Measurements from ENCODE around the gene TFR2. TPM values are rescaled to one million over a fixed set of nuclear protein-coding genes. Genes with fewer than 3 reads are reported as not detected.
A peak's percentile ranks its signal among the peaks of the same experiment; 100 is the strongest.
"Not testable (repeated sequence)": the region's sequence is repeated elsewhere in the genome, so short reads cannot be mapped to it uniquely, and the experiment has no call there.

TFR2 gene
- total RNA-seq, 4 donors from 2014 or later = 0.17 to 0.32 TPM; not detected in 2

DNA sequence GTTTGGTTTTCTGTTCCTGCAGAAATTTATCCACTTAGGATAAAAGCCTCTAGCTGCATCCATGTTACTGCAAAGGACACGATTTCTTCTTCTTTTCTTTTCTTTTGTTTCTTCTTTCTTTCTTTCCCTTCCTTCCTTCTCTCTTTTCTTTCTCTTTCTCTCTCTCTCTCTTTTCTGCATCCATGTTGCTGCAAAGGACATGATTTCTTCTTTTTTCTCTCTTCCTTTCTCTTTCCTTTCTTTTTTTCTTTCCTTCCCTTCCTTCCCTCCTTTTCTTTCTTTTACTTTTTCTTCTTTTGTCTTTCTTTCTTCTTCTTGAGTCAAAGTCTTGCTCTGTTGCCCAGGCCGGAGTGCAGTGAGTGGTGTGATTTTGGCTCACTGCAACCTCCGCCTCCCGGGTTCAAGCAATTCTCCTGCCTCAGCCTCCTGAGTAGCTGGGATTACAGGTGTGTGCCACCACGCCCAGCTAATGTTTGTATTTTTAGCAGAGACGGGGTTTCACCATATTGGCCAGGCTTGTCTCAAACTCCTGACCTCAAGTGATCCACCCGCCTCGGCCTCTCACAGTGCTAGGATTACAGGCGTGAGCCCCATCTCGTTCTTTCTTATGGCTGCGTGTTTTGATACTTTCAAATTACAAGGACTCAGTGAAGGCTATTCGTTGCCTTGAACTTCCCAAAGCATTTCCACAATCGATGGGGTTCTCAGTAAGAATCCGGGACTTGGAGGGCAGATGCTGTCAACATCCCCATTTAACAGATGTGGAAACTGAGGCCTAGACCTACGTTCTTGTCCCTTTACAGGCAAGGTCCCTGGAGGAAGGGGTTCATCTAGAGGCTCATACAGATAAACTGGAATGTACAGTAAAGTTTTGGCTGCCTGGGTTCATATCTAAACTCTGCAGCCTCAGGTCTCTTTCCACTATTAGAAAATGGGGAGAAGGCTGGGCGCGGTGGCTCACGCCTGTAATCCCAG, 30.3 kb upstream of the TFR2 start:
- TF ChIP-seq EP300 (IDR thresholded peaks at IDR 0.05) (no peak), POLR2AphosphoS5 (IDR thresholded peaks at IDR 0.05) (no peak)
- no peak for DNase-seq (ENCODE audit: extremely low spot score)
- intact Hi-C loops (cut with DNase I) = loop anchor here (5.0 kb wide), 1 partner anchor 59 kb away; the partner anchor contains the start of gene MOSPD3
- Histone ChIP-seq H3K9me3 (no peaks in the 10 kb centered on the region), H3K4me3 (no peak overlapping the region), H3K27ac (replicated peaks in 1 of 4) (no peak overlapping the region), H3K27me3 (no peaks in the 10 kb centered on the region), H3K4me1 (peaks cover 12 to 25% (median 18%) of the 10 kb centered on the region in 4 donors), H3K36me3 (peaks cover 2 to 3% (median 3%) of the 10 kb centered on the region in 4 donors)
- 93% methylated on average over 18 of the region's 18 CpGs for WGBS

DNA sequence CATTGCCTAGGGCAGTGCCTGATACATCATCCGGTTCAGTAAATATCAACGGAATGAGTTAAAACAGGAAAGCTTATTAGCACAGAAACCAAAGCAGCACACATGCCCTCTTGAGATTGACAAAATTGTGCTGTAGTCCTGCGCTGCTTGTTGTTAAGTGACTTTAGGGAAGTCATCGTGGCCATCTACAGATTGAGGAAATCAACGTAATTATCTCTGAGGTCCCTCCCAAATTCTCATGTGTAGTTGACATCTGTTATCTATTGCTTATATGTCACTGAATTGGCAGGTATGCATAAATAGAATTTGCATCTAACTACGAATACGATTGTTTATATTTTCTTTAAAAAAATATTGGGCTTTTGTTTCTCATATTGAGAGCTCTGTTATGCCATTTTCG, 28.7 kb upstream of the TFR2 start:
- TF ChIP-seq POLR2AphosphoS5 (IDR thresholded peaks at IDR 0.05) (no peak), POLR2A (IDR thresholded peaks at IDR 0.05; ENCODE audit: low read depth) (no peak)
- TF ChIP-seq, protein P1, sequence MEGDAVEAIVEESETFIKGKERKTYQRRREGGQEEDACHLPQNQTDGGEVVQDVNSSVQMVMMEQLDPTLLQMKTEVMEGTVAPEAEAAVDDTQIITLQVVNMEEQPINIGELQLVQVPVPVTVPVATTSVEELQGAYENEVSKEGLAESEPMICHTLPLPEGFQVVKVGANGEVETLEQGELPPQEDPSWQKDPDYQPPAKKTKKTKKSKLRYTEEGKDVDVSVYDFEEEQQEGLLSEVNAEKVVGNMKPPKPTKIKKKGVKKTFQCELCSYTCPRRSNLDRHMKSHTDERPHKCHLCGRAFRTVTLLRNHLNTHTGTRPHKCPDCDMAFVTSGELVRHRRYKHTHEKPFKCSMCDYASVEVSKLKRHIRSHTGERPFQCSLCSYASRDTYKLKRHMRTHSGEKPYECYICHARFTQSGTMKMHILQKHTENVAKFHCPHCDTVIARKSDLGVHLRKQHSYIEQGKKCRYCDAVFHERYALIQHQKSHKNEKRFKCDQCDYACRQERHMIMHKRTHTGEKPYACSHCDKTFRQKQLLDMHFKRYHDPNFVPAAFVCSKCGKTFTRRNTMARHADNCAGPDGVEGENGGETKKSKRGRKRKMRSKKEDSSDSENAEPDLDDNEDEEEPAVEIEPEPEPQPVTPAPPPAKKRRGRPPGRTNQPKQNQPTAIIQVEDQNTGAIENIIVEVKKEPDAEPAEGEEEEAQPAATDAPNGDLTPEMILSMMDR (IDR thresholded peaks at IDR 0.05) = no peak
- 70% methylated on average over 8 of the region's 8 CpGs for WGBS

DNA sequence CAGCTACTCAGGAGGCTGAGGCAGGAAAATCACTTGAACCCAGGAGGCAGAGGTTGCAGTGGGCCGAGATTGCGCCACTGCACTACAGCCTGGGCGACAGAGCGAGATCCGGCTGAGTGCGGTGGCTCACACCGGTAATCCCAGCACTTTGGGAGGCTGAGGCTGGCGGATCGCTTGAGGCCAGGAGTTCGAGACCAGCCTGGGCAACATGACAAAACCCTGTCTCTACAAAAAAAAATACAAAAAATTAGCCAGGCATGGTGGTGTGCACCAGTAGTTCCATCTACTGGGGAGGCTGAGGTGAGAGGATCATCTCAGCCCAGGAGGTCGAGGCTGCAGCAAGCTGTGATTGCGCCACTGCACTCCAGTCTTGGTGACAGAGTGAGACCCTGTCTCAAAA, 27.8 kb upstream of the TFR2 start:
- H3K4me1 ChIP-seq = peaks cover 4 to 11% (median 6%) of the 10 kb centered on the region in 4 donors
- H3K27ac ChIP-seq (replicated peaks in 1 of 4); DNase-seq (ENCODE audit: extremely low spot score); H3K27me3 ChIP-seq; H3K36me3 ChIP-seq; H3K4me3 ChIP-seq; intact Hi-C loops (cut with DNase I); H3K9me3 ChIP-seq: not testable (repeated sequence)
- 93% methylated on average over 12 of the region's 12 CpGs for WGBS

More for the DNA sequence above, 28.7 kb upstream of the TFR2 start:
- intact Hi-C loops (cut with DNase I) = loop anchor here (5.0 kb wide), 1 partner anchor 58 kb away; the partner anchor contains the start of gene MOSPD3
- Histone ChIP-seq H3K36me3 (no peaks in the 10 kb centered on the region), H3K27ac (replicated peaks in 1 of 4) (no peak overlapping the region), H3K9me3 (no peaks in the 10 kb centered on the region), H3K4me3 (no peak overlapping the region), H3K27me3 (no peaks in the 10 kb centered on the region), H3K4me1 (peaks cover 4 to 11% (median 6%) of the 10 kb centered on the region in 4 donors)
- DNase-seq (ENCODE audit: extremely low spot score) = no peak

DNA sequence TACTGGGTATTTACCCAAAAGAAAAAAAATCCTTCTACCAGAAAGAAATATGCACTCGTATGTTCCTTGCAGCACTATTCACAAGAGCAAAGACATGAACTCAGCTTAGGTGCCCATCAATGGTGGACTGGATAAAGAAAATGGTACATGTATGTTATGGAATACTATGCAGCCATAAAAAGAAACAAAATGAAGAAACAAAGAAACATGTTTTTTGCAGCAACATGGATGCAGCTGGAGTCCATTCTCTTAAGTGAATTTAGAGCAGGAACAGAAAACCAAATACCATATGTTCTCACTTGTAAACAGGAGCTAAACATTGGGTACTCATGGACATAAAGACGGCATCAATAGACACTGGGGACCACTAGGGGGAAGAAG, 26.7 kb upstream of the TFR2 start:
- peaks cover 3 to 10% (median 5%) of the 10 kb centered on the region in 4 donors for H3K4me1 ChIP-seq
- H3K4me3 ChIP-seq = no peak overlapping the region
- H3K27me3 ChIP-seq = no peaks in the 10 kb centered on the region
- H3K9me3 ChIP-seq = no peaks in the 10 kb centered on the region
- no peak for DNase-seq (ENCODE audit: extremely low spot score)
- H3K27ac ChIP-seq (replicated peaks in 1 of 4) = peak overlapping the region in 2 of 4 donors; percentile 8 to 16
- intact Hi-C loops (cut with DNase I) = no loop called here
- TF ChIP-seq POLR2A (IDR thresholded peaks at IDR 0.05; ENCODE audit: low read depth) = no peak
- TF ChIP-seq, protein P1 (IDR thresholded peaks at IDR 0.05) = no peak
- TF ChIP-seq EP300 (IDR thresholded peaks at IDR 0.05) = no peak
- no peak for TF ChIP-seq POLR2AphosphoS5 (IDR thresholded peaks at IDR 0.05)
- H3K36me3 ChIP-seq = no peaks in the 10 kb centered on the region
- 75% methylated on average over 2 of the region's 2 CpGs for WGBS

DNA sequence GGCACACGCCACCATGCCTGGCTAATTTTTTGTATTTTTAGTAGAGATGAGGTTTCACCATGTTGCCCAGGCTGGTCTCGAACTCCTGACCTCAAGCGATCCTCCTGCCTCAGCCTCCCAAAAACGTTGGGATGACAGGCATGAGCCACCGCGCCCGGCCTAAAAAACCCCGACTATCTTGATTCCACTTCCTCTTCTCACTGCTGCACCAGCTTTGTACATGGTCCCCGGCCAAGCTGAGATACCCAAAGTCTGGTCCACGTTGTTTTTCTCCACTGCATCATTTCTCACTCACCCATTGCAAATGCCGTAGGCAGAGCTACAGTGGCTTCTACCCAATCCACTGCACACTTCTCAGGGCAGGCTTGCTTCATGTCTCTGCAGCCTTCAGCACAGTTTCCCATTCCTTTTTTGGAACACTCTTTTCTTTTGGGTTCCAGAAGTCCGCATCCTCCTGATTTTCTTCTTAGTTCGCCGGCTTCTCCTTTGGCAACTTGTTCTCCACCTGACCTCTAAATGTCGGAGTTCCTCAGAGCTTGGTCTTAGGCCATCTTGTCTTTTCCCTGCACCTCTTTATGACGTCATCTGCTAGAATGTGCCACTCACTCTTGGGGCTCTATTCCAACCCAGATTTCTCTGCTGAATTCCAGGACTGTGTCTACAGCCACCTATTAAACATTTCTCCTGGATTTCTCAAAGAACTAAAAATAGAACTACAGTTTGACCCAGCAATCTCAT, 26.1 kb upstream of the TFR2 start:
- Histone ChIP-seq H3K27me3 (no peaks in the 10 kb centered on the region), H3K4me1 (peaks cover 0 to 5% (median 0%) of the 10 kb centered on the region in 4 donors), H3K9me3 (no peaks in the 10 kb centered on the region), H3K27ac (replicated peaks in 1 of 4) (peak overlapping the region in 2 of 4 donors; percentile 8 to 16), H3K36me3 (no peaks in the 10 kb centered on the region), H3K4me3 (no peak overlapping the region)
- no peak for DNase-seq (ENCODE audit: extremely low spot score)
- intact Hi-C loops (cut with DNase I) = no loop called here
- WGBS = 78% methylated on average over 16 of the region's 16 CpGs
- no peak for TF ChIP-seq POLR2AphosphoS5 (IDR thresholded peaks at IDR 0.05)
- TF ChIP-seq, protein P1 (IDR thresholded peaks at IDR 0.05) = no peak
